NCI-H1694 treated with DMSO at 0.1 percent for 48 hours (cell line): ENCODE data around the gene CSH1.
"Not testable (repeated sequence)": the region's sequence is repeated elsewhere in the genome, so short reads cannot be mapped to it uniquely, and the experiment has no call there.

Experiments
- DNase-seq: peaks from one replicate; lab custom pipeline; 2025; lab: John Stamatoyannopoulos, UW

CSH1 gene

GRCh38 chr17:63903787-63904201 is 7.4 kb upstream of the CSH1 start:
- DNase-seq = peak; percentile 2

GRCh38 chr17:63901971-63902370 is 5.6 kb upstream of the CSH1 start:
- peak; percentile 34 for DNase-seq

- not testable (repeated sequence) for DNase-seq
Measured at GRCh38 chr17:63898899-63899798, 2.8 kb upstream of the CSH1 start.

GRCh38 chr17:63894821-63895220 is 1.6 kb downstream of the CSH1 start:
- DNase-seq = not testable (repeated sequence)

GRCh38 chr17:63894021-63894420 is 2.4 kb downstream of the CSH1 start:
- not testable (repeated sequence) for DNase-seq

- DNase-seq = not testable (repeated sequence)
Measured at GRCh38 chr17:63892316-63893037, 3.9 kb downstream of the CSH1 start.

- DNase-seq = peak; percentile 34
Measured at GRCh38 chr17:63889026-63889848, 7.1 kb downstream of the CSH1 start.

- DNase-seq = not testable (repeated sequence)
Measured at GRCh38 chr17:63885119-63885518, 11.3 kb downstream of the CSH1 start.

- not testable (repeated sequence) for DNase-seq
Measured at GRCh38 chr17:63882626-63883126, 13.7 kb downstream of the CSH1 start.

GRCh38 chr17:63881935-63882601 is 14.3 kb downstream of the CSH1 start, which contains the start of gene GH2:
Gene GH2 (minus strand): TSS chr17:63881944. CDS start chr17:63881801, 143 bp downstream.
- peak; percentile 41 for DNase-seq

- not testable (repeated sequence) for DNase-seq
Measured at GRCh38 chr17:63881337-63881736, 15.0 kb downstream of the CSH1 start.

GRCh38 chr17:63880706-63881105 is 15.7 kb downstream of the CSH1 start:
- DNase-seq = no peak

- not testable (repeated sequence) for DNase-seq
Measured at GRCh38 chr17:63878413-63878812, 18.0 kb downstream of the CSH1 start.

- DNase-seq = not testable (repeated sequence)
Measured at GRCh38 chr17:63874693-63875092, 21.7 kb downstream of the CSH1 start.

- DNase-seq = not testable (repeated sequence)
Measured at GRCh38 chr17:63874061-63874626, 22.2 kb downstream of the CSH1 start.

- DNase-seq = not testable (repeated sequence)
Measured at GRCh38 chr17:63873577-63873976, 22.8 kb downstream of the CSH1 start, which contains the start of gene CSH2. Gene CSH2 (minus strand): TSS chr17:63873677. CDS start chr17:63873614, 63 bp downstream.

- DNase-seq = not testable (repeated sequence)
Measured at GRCh38 chr17:63871646-63872365, 24.6 kb downstream of the CSH1 start.

GRCh38 chr17:63870292-63870665 is 26.1 kb downstream of the CSH1 start:
- DNase-seq = not testable (repeated sequence)

GRCh38 chr17:63869491-63870291 is 26.7 kb downstream of the CSH1 start:
- not testable (repeated sequence) for DNase-seq
